GM23248 (cell line): Measurements from ENCODE around the gene SRPRA.

ENCODE experiments used
- EZH2 ChIP-seq: fragments of 200-600 bp; sonication (generic); IDR thresholded peaks from 2 replicates; pipeline ENCODE4 v1.6.1; 2018; ENCODE audit warnings: antibody characterized with exemption, mild to moderate bottlenecking; ENCODE audit not compliant: insufficient read depth, poor library complexity, severe bottlenecking
- EZH2phosphoT487 ChIP-seq: fragments of 200-600 bp; sonication (generic); IDR thresholded peaks from 2 replicates; pipeline ENCODE4 v1.6.1; 2018; ENCODE audit warnings: antibody characterized with exemption, moderate library complexity, mild to moderate bottlenecking, low read depth; ENCODE audit not compliant: insufficient read depth

GRCh38 chr11:126216526-126217305, 52.0 kb downstream of the SRPRA start:
- TF ChIP-seq EZH2 = no peak
- no peak for TF ChIP-seq EZH2phosphoT487
